Measurements from ENCODE around the gene CIRBP. TPM values are rescaled to one million over a fixed set of nuclear protein-coding genes. Genes with fewer than 3 reads are reported as not detected.

Gene CIRBP
- total and polyA plus RNA-seq, 2 of the 13 experiments (the other 11 are each of a cell fraction or from before 2014, with no cell fraction given) = 133 to 140 TPM

- TF ChIP-seq IRF1 (CRISPR knock-in tag; IDR thresholded peaks at IDR 0.05; ENCODE audit: low read depth) (peak; percentile 56; the same call in 1 of the 2 replicates), ZNF160 (CRISPR knock-in tag; IDR thresholded peaks at IDR 0.05) (0 out of 2 replicates have a peak, but pooled peaks have one; percentile 0), ZNF609 (CRISPR knock-in tag; IDR thresholded peaks at IDR 0.05; ENCODE audit: borderline replicate concordance) (peak; percentile 72), KMT2B (CRISPR knock-in tag; IDR thresholded peaks at IDR 0.05) (no peak), MXD4 (CRISPR knock-in tag; IDR thresholded peaks at IDR 0.05) (no peak), ZNF776 (CRISPR knock-in tag; IDR thresholded peaks at IDR 0.05) (no peak), KAT8 (CRISPR knock-in tag; IDR thresholded peaks at IDR 0.05) (0 out of 2 replicates have a peak, but pooled peaks have one; percentile 10), ZNF792 (CRISPR knock-in tag; IDR thresholded peaks at IDR 0.05) (no peak), ZNF616 (CRISPR knock-in tag; IDR thresholded peaks at IDR 0.05; ENCODE audit: low read depth) (no peak), HNF1A (IDR thresholded peaks at IDR 0.05; ENCODE audit: low read depth) (no peak), HNF1A (CRISPR knock-in tag; IDR thresholded peaks at IDR 0.05; ENCODE audit: borderline replicate concordance) (0 out of 2 replicates have a peak, but pooled peaks have one; percentile 41)
- TF ChIP-seq, protein P1, sequence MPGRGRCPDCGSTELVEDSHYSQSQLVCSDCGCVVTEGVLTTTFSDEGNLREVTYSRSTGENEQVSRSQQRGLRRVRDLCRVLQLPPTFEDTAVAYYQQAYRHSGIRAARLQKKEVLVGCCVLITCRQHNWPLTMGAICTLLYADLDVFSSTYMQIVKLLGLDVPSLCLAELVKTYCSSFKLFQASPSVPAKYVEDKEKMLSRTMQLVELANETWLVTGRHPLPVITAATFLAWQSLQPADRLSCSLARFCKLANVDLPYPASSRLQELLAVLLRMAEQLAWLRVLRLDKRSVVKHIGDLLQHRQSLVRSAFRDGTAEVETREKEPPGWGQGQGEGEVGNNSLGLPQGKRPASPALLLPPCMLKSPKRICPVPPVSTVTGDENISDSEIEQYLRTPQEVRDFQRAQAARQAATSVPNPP (CRISPR knock-in tag; IDR thresholded peaks at IDR 0.05) = no peak
- TF ChIP-seq, protein P2, sequence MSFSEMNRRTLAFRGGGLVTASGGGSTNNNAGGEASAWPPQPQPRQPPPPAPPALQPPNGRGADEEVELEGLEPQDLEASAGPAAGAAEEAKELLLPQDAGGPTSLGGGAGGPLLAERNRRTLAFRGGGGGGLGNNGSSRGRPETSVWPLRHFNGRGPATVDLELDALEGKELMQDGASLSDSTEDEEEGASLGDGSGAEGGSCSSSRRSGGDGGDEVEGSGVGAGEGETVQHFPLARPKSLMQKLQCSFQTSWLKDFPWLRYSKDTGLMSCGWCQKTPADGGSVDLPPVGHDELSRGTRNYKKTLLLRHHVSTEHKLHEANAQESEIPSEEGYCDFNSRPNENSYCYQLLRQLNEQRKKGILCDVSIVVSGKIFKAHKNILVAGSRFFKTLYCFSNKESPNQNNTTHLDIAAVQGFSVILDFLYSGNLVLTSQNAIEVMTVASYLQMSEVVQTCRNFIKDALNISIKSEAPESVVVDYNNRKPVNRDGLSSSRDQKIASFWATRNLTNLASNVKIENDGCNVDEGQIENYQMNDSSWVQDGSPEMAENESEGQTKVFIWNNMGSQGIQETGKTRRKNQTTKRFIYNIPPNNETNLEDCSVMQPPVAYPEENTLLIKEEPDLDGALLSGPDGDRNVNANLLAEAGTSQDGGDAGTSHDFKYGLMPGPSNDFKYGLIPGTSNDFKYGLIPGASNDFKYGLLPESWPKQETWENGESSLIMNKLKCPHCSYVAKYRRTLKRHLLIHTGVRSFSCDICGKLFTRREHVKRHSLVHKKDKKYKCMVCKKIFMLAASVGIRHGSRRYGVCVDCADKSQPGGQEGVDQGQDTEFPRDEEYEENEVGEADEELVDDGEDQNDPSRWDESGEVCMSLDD (CRISPR knock-in tag; IDR thresholded peaks at IDR 0.05; ENCODE audit: borderline replicate concordance) = no peak
Observed at GRCh38 chr19:1275976-1276627, 7.0 kb downstream of the CIRBP start (continued).

Data from HepG2 (cell line).